A549 (cell line): Measurements from ENCODE around the gene CRISP2.
"Not testable (repeated sequence)": the region's sequence is repeated elsewhere in the genome, so short reads cannot be mapped to it uniquely, and the experiment has no call there.

Experiments used
- BHLHE40 ChIP-seq: IDR thresholded peaks from 2 replicates; pipeline ENCODE4 v1.6.1; 2012; ENCODE audit warnings: low read depth, low read length, inconsistent platforms
- CTCF ChIP-seq: fragments of >200 bp; sonication (Bioruptor Twin); formaldehyde crosslinking; IDR thresholded peaks from 3 replicates; pipeline ENCODE4 v1.5.1; 2016
- EP300 ChIP-seq, 2 experiments: fragments of >200 bp; sonication (Bioruptor Twin); formaldehyde crosslinking; IDR thresholded peaks; 2 replicates in 1 of 2; 3 replicates in 1 of 2; pipeline ENCODE4 v1.6.1; 2016 to 2017
- GATA3 ChIP-seq: IDR thresholded peaks from 2 replicates; pipeline ENCODE4 v1.6.1; 2012; ENCODE audit warnings: borderline replicate concordance
- HDAC2 ChIP-seq: fragments of 200-600 bp; sonication (generic); IDR thresholded peaks from 2 replicates; pipeline ENCODE4 v1.6.1; 2016
- JUN ChIP-seq, 2 experiments: fragments of >200 bp; sonication (Bioruptor Twin); formaldehyde crosslinking; IDR thresholded peaks; 2 replicates in 1 of 2; 3 replicates in 1 of 2; pipeline ENCODE4 v1.6.1; 2016 to 2017
- POLR2A ChIP-seq: IDR thresholded peaks from 2 replicates; pipeline ENCODE4 v1.6.1; 2012; ENCODE audit warnings: mild to moderate bottlenecking, low read length
- RAD21 ChIP-seq, 2 experiments: fragments of >200 bp in 1 of 2; sonication (Bioruptor Twin) in 1 of 2; formaldehyde crosslinking in 1 of 2; IDR thresholded peaks in 1 of 2; conservative IDR thresholded peaks in 1 of 2; 2 replicates in 1 of 2; 3 replicates in 1 of 2; pipeline ENCODE4 v1.6.1; 2012 to 2018; ENCODE audit warnings: inconsistent platforms in 1 of 2
- REST ChIP-seq: fragments of 200-600 bp; sonication (generic); IDR thresholded peaks from 2 replicates; pipeline ENCODE4 v1.6.1; 2016; ENCODE audit warnings: antibody characterized with exemption, mild to moderate bottlenecking, moderate library complexity
- TFCP2L1 ChIP-seq: fragments of 250-450 bp; sonication (Bioruptor Pico); IDR thresholded peaks from 2 replicates; pipeline ENCODE4 v1.5.0; 2021; ENCODE audit warnings: mild to moderate bottlenecking

- not testable (repeated sequence) for TF ChIP-seq CTCF; RAD21 (conservative IDR thresholded peaks at IDR 0.05 in 1 of 2, IDR thresholded peaks at IDR 0.05 in 1 of 2); EP300 (IDR thresholded peaks at IDR 0.05); POLR2A; TFCP2L1; HDAC2; JUN (IDR thresholded peaks at IDR 0.05); GATA3; REST; BHLHE40
Measured at GRCh38 chr6:49723917-49724316, 10.6 kb upstream of the CRISP2 start.
